ENCODE results near the gene GTF2IRD1. TPM values are rescaled to one million over a fixed set of nuclear protein-coding genes. Genes with fewer than 3 reads are reported as not detected.
A peak's percentile ranks its signal among the peaks of the same experiment; 100 is the strongest.
"Not testable (repeated sequence)": the region's sequence is repeated elsewhere in the genome, so short reads cannot be mapped to it uniquely, and the experiment has no call there.

GTF2IRD1 gene
- total RNA-seq, 1 experiment from 2014 or later: 9.9 TPM

GRCh38 chr7:74481458-74482196 lies 27.9 kb downstream of the GTF2IRD1 start:
- DNase-seq (ENCODE audit: low read depth in 1 of 2, low spot score in 2 of 2): no peak
- no peak overlapping the region; the same call in 1 of the 2 replicates for H3K27ac ChIP-seq
- peaks cover 2% of the 10 kb centered on the region; the same call in 1 of the 2 replicates for H3K36me3 ChIP-seq
- H3K4me1 ChIP-seq (replicated peaks): peaks cover 74% of the 10 kb centered on the region
- H3K9me3 ChIP-seq (replicated peaks): no peaks in the 10 kb centered on the region
- no peak overlapping the region for H3K4me3 ChIP-seq
- no peaks in the 10 kb centered on the region for H3K27me3 ChIP-seq (replicated peaks)

GRCh38 chr7:74482197-74482467 lies 28.4 kb downstream of the GTF2IRD1 start:
- Histone ChIP-seq H3K27ac (peak overlapping the region; percentile 63), H3K36me3 (peaks cover 2% of the 10 kb centered on the region; the same call in 1 of the 2 replicates), H3K9me3 (replicated peaks) (no peaks in the 10 kb centered on the region), H3K4me1 (replicated peaks) (peaks cover 71% of the 10 kb centered on the region), H3K27me3 (replicated peaks) (no peaks in the 10 kb centered on the region), H3K4me3 (no peak overlapping the region)
- no peak for DNase-seq (ENCODE audit: low read depth in 1 of 2, low spot score in 2 of 2)

- DNase-seq (ENCODE audit: low read depth in 1 of 2, low spot score in 2 of 2): peak; percentile 75 to 84
- Histone ChIP-seq H3K27me3 (replicated peaks) (no peaks in the 10 kb centered on the region), H3K4me1 (replicated peaks) (peaks cover 65% of the 10 kb centered on the region), H3K4me3 (no peak overlapping the region), H3K9me3 (replicated peaks) (no peaks in the 10 kb centered on the region), H3K36me3 (peaks cover 2% of the 10 kb centered on the region; the same call in 1 of the 2 replicates), H3K27ac (peak overlapping the region; percentile 63)
Measured at GRCh38 chr7:74482629-74483401, 29.1 kb downstream of the GTF2IRD1 start.

- H3K4me3 ChIP-seq: no peak overlapping the region
- H3K9me3 ChIP-seq (replicated peaks): no peaks in the 10 kb centered on the region
- H3K4me1 ChIP-seq (replicated peaks): peaks cover 56% of the 10 kb centered on the region
- DNase-seq (ENCODE audit: low read depth in 1 of 2, low spot score in 2 of 2): peak; percentile 65 to 75
- H3K36me3 ChIP-seq: peaks cover 2% of the 10 kb centered on the region; the same call in 1 of the 2 replicates
- no peaks in the 10 kb centered on the region for H3K27me3 ChIP-seq (replicated peaks)
- H3K27ac ChIP-seq: peak overlapping the region; percentile 63
Measured at GRCh38 chr7:74483402-74484336, 30.0 kb downstream of the GTF2IRD1 start.

GRCh38 chr7:74485611-74486010 lies 31.9 kb downstream of the GTF2IRD1 start:
- peaks cover 2% of the 10 kb centered on the region; the same call in 1 of the 2 replicates for H3K36me3 ChIP-seq
- no peaks in the 10 kb centered on the region for H3K27me3 ChIP-seq (replicated peaks)
- DNase-seq (ENCODE audit: low read depth in 1 of 2, low spot score in 2 of 2): no peak
- H3K4me3 ChIP-seq: no peak overlapping the region
- H3K27ac ChIP-seq: no peak overlapping the region
- H3K9me3 ChIP-seq (replicated peaks): no peaks in the 10 kb centered on the region
- H3K4me1 ChIP-seq (replicated peaks): peaks cover 48% of the 10 kb centered on the region

GRCh38 chr7:74488518-74489030 lies 34.9 kb downstream of the GTF2IRD1 start:
- DNase-seq (ENCODE audit: low read depth in 1 of 2, low spot score in 2 of 2); H3K36me3 ChIP-seq; H3K9me3 ChIP-seq (replicated peaks); H3K27me3 ChIP-seq (replicated peaks); H3K27ac ChIP-seq; H3K4me3 ChIP-seq: not testable (repeated sequence)
- peaks cover 19% of the 10 kb centered on the region for H3K4me1 ChIP-seq (replicated peaks)

- no peak overlapping the region for H3K27ac ChIP-seq
- no peaks in the 10 kb centered on the region; the same call in 1 of the 2 replicates for H3K9me3 ChIP-seq (replicated peaks)
- DNase-seq (ENCODE audit: low read depth in 1 of 2, low spot score in 2 of 2): no peak
- H3K4me1 ChIP-seq (replicated peaks): peaks cover 7% of the 10 kb centered on the region
- H3K27me3 ChIP-seq (replicated peaks): no peaks in the 10 kb centered on the region
- peaks cover 5% of the 10 kb centered on the region; the same call in 1 of the 2 replicates for H3K36me3 ChIP-seq
- H3K4me3 ChIP-seq: no peak overlapping the region
Measured at GRCh38 chr7:74489997-74490945, 36.6 kb downstream of the GTF2IRD1 start.

- H3K4me3 ChIP-seq; H3K27me3 ChIP-seq (replicated peaks); H3K36me3 ChIP-seq; DNase-seq (ENCODE audit: low read depth in 1 of 2, low spot score in 2 of 2); H3K9me3 ChIP-seq (replicated peaks); H3K27ac ChIP-seq; H3K4me1 ChIP-seq (replicated peaks): not testable (repeated sequence)
Measured at GRCh38 chr7:74491490-74491889, 37.8 kb downstream of the GTF2IRD1 start.

GRCh38 chr7:74493295-74493694 lies 39.6 kb downstream of the GTF2IRD1 start:
- H3K27ac ChIP-seq: no peak overlapping the region
- H3K27me3 ChIP-seq (replicated peaks): no peaks in the 10 kb centered on the region
- H3K36me3 ChIP-seq: peaks cover 8% of the 10 kb centered on the region; the same call in 1 of the 2 replicates
- H3K9me3 ChIP-seq (replicated peaks): no peaks in the 10 kb centered on the region; the same call in 1 of the 2 replicates
- no peak overlapping the region for H3K4me3 ChIP-seq
- no peak for DNase-seq (ENCODE audit: low read depth in 1 of 2, low spot score in 2 of 2)
- peaks cover 7% of the 10 kb centered on the region for H3K4me1 ChIP-seq (replicated peaks)

- Histone ChIP-seq H3K4me3 (no peak overlapping the region), H3K27ac (no peak overlapping the region), H3K9me3 (replicated peaks) (no peaks in the 10 kb centered on the region; the same call in 1 of the 2 replicates), H3K36me3 (peaks cover 9% of the 10 kb centered on the region), H3K4me1 (replicated peaks) (peaks cover 7% of the 10 kb centered on the region), H3K27me3 (replicated peaks) (no peaks in the 10 kb centered on the region)
- no peak for DNase-seq (ENCODE audit: low read depth in 1 of 2, low spot score in 2 of 2)
Measured at GRCh38 chr7:74494076-74494548, 40.4 kb downstream of the GTF2IRD1 start.

- Histone ChIP-seq H3K27me3 (replicated peaks) (no peaks in the 10 kb centered on the region), H3K27ac (no peak overlapping the region), H3K4me3 (no peak overlapping the region), H3K36me3 (peaks cover 15% of the 10 kb centered on the region), H3K9me3 (replicated peaks) (no peaks in the 10 kb centered on the region; the same call in 1 of the 2 replicates), H3K4me1 (replicated peaks) (peaks cover 7% of the 10 kb centered on the region)
- DNase-seq (ENCODE audit: low read depth in 1 of 2, low spot score in 2 of 2): no peak
Measured at GRCh38 chr7:74495112-74496086, 41.7 kb downstream of the GTF2IRD1 start.

Measured in SJSA1 (cell line).